DND-41 (cell line): ENCODE measurements around the gene PCNA.
A peak's percentile ranks its signal among the peaks of the same experiment; 100 is the strongest.

Source experiments
- ATAC-seq: fragments of 200-7000 bp; cut with Tn5 transposase; 3 replicates; pipeline ENCODE4 v1.9.1; 2021; ENCODE audit warnings: low read depth; ENCODE audit not compliant: insufficient read depth
- DNase-seq: peaks from one replicate; pipeline ENCODE4 v3.0.0-alpha.2; 2020
- H2AFZ ChIP-seq: 2 replicates; pipeline ENCODE4 v1.6.0; 2012; ENCODE audit warnings: low read depth, low read length
- H3K27ac ChIP-seq: 2 replicates; pipeline ENCODE4 v1.5.1; 2012; ENCODE audit warnings: low read length, inconsistent platforms
- H3K27me3 ChIP-seq: fragments of 200-600 bp; sonication (generic); 2 replicates; pipeline ENCODE4 v1.6.0; 2012; ENCODE audit warnings: low read length, mild to moderate bottlenecking, inconsistent platforms; ENCODE audit not compliant: insufficient read depth, poor library complexity
- H3K36me3 ChIP-seq: 2 replicates; pipeline ENCODE4 v1.5.1; 2012; ENCODE audit warnings: low read length, inconsistent platforms; ENCODE audit not compliant: insufficient read depth
- H3K4me1 ChIP-seq: 2 replicates; pipeline ENCODE4 v1.5.1; 2012; ENCODE audit warnings: mild to moderate bottlenecking, low read length; ENCODE audit not compliant: insufficient read depth
- H3K4me2 ChIP-seq: 2 replicates; pipeline ENCODE4 v1.6.0; 2012; ENCODE audit warnings: mild to moderate bottlenecking, moderate library complexity, low read length, inconsistent platforms; ENCODE audit not compliant: insufficient read depth
- H3K4me3 ChIP-seq, 2 experiments: fragments of 200-600 bp in 1 of 2; shearing (Covaris generic) in 1 of 2; 2 replicates each; pipeline ENCODE4 v1.5.1; 2012 to 2016; ENCODE audit warnings: inconsistent platforms in 2 of 2, low read length in 2 of 2, mild to moderate bottlenecking in 2 of 2, low read depth in 1 of 2, moderate library complexity in 1 of 2
- H3K79me2 ChIP-seq: 2 replicates; pipeline ENCODE4 v1.6.0; 2012; ENCODE audit warnings: low read length, inconsistent platforms; ENCODE audit not compliant: insufficient read depth
- H3K9ac ChIP-seq: 2 replicates; pipeline ENCODE4 v1.6.0; 2012; ENCODE audit warnings: low read depth, mild to moderate bottlenecking, inconsistent platforms, low read length, moderate library complexity
- H3K9me3 ChIP-seq: 2 replicates; pipeline ENCODE4 v1.5.1; 2012; ENCODE audit warnings: low read length, moderate library complexity, mild to moderate bottlenecking, inconsistent platforms; ENCODE audit not compliant: insufficient read depth, severe bottlenecking
- H4K20me1 ChIP-seq: 2 replicates; pipeline ENCODE4 v1.6.0; 2012; ENCODE audit warnings: low read length; ENCODE audit not compliant: insufficient read depth
- CTCF ChIP-seq: IDR thresholded peaks from 2 replicates; pipeline ENCODE4 v1.5.1; 2012; ENCODE audit warnings: borderline replicate concordance, low read length, moderate library complexity, mild to moderate bottlenecking; ENCODE audit not compliant: poor library complexity, severe bottlenecking; ENCODE audit errors: extremely low read depth
- EZH2 ChIP-seq: IDR thresholded peaks from 3 replicates; pipeline ENCODE4 v1.6.1; 2012; ENCODE audit warnings: borderline replicate concordance, low read depth, mild to moderate bottlenecking, moderate library complexity, low read length, inconsistent platforms; ENCODE audit not compliant: severe bottlenecking

PCNA gene

GRCh38 chr20:5141615-5142014 lies 21.9 kb upstream of the PCNA start:
- no peak overlapping the region for H3K4me3 ChIP-seq
- peaks cover 96% of the 10 kb centered on the region for H3K79me2 ChIP-seq
- H2AFZ ChIP-seq: no peak overlapping the region
- no peaks in the 10 kb centered on the region for H3K27me3 ChIP-seq
- H3K4me2 ChIP-seq: no peak overlapping the region
- no peak overlapping the region for H3K27ac ChIP-seq
- TF ChIP-seq CTCF (no peak), EZH2 (no peak)
- no peak overlapping the region for H3K9ac ChIP-seq
- ATAC-seq: no peak
- peaks cover 9% of the 10 kb centered on the region for H3K4me1 ChIP-seq
- H3K9me3 ChIP-seq: no peaks in the 10 kb centered on the region
- peaks cover 14% of the 10 kb centered on the region for H3K36me3 ChIP-seq
- peaks cover 59% of the 10 kb centered on the region for H4K20me1 ChIP-seq
- no peak for DNase-seq

- peaks cover 3% of the 10 kb centered on the region for H3K4me1 ChIP-seq
- TF ChIP-seq CTCF (no peak), EZH2 (no peak)
- no peak overlapping the region for H3K9ac ChIP-seq
- H3K9me3 ChIP-seq: no peaks in the 10 kb centered on the region
- H3K4me3 ChIP-seq: no peak overlapping the region
- H2AFZ ChIP-seq: no peak overlapping the region
- H3K27ac ChIP-seq: no peak overlapping the region
- H3K4me2 ChIP-seq: no peak overlapping the region
- ATAC-seq: no peak
- peaks cover 96% of the 10 kb centered on the region for H3K79me2 ChIP-seq
- DNase-seq: no peak
- H3K36me3 ChIP-seq: peaks cover 28% of the 10 kb centered on the region
- no peaks in the 10 kb centered on the region for H3K27me3 ChIP-seq
- peaks cover 61% of the 10 kb centered on the region for H4K20me1 ChIP-seq
These were observed 20.4 kb upstream of the PCNA start for GRCh38 chr20:5140195-5140594.

- Histone ChIP-seq H4K20me1 (peaks cover 53% of the 10 kb centered on the region), H3K36me3 (peaks cover 24% of the 10 kb centered on the region), H3K27me3 (no peaks in the 10 kb centered on the region), H2AFZ (no peak overlapping the region), H3K27ac (peak overlapping the region; percentile 20; the same call in 1 of the 2 replicates), H3K4me1 (peaks cover 2% of the 10 kb centered on the region), H3K4me2 (no peak overlapping the region), H3K79me2 (peaks cover 96% of the 10 kb centered on the region), H3K9ac (no peak overlapping the region), H3K9me3 (no peaks in the 10 kb centered on the region), H3K4me3 (no peak overlapping the region)
- no peak for TF ChIP-seq CTCF
- no peak for TF ChIP-seq EZH2
- DNase-seq (no peak), ATAC-seq (no peak)
These were observed 16.3 kb upstream of the PCNA start for GRCh38 chr20:5136096-5136495.
